Neuronal stem cell (in vitro differentiated cells): ENCODE measurements around the gene NLRP4.

ENCODE experiments used
- DNase-seq: peaks from one replicate; pipeline ENCODE4 v3.0.0-alpha.2; 2013; ENCODE audit warnings: low spot score
- H2AFZ ChIP-seq: one replicate; pipeline ENCODE4 v1.6.1; 2013; ENCODE audit warnings: mild to moderate bottlenecking, low read length, inconsistent platforms
- H2AK5ac ChIP-seq: 2 replicates; pipeline ENCODE4 v1.6.1; 2013; ENCODE audit warnings: low read depth, mild to moderate bottlenecking, inconsistent platforms, low read length, moderate library complexity, mixed read lengths
- H2BK120ac ChIP-seq: 2 replicates; pipeline ENCODE4 v1.6.1; 2013; ENCODE audit warnings: low read depth, mild to moderate bottlenecking, inconsistent platforms, low read length, moderate library complexity, mixed read lengths
- H2BK12ac ChIP-seq: one replicate; pipeline ENCODE4 v1.6.1; 2013; ENCODE audit warnings: low read length, inconsistent platforms
- H2BK15ac ChIP-seq: 2 replicates; pipeline ENCODE4 v1.6.1; 2013; ENCODE audit warnings: mild to moderate bottlenecking, low read length, inconsistent platforms, mixed read lengths
- H2BK5ac ChIP-seq: one replicate; pipeline ENCODE4 v1.6.1; 2013; ENCODE audit warnings: inconsistent platforms, mild to moderate bottlenecking, low read length, moderate library complexity
- H3K14ac ChIP-seq: one replicate; pipeline ENCODE4 v1.6.1; 2013; ENCODE audit warnings: low read length, inconsistent platforms
- H3K18ac ChIP-seq: 2 replicates; pipeline ENCODE4 v1.6.1; 2013; ENCODE audit warnings: low read length, inconsistent platforms
- H3K23ac ChIP-seq: 2 replicates; pipeline ENCODE4 v1.6.1; 2013; ENCODE audit warnings: low read depth, mild to moderate bottlenecking, mixed read lengths, low read length, inconsistent platforms; ENCODE audit not compliant: poor library complexity
- H3K27ac ChIP-seq: replicated peaks from 3 replicates; pipeline ENCODE4 v1.5.1; 2013; ENCODE audit warnings: low read length, inconsistent platforms
- H3K27me3 ChIP-seq, 3 experiments: 2 replicates each; pipeline ENCODE4 v1.6.1; 2013; ENCODE audit warnings: low read length in 3 of 3, mild to moderate bottlenecking in 2 of 3, inconsistent platforms in 1 of 3, low read depth in 1 of 3, mixed read lengths in 1 of 3, moderate library complexity in 1 of 3; ENCODE audit not compliant: control insufficient read depth in 3 of 3, insufficient read depth in 3 of 3
- H3K36me3 ChIP-seq, 2 donors: replicated peaks in 1 of 2; 2 replicates each; pipeline ENCODE4 v1.6.1; 2013; ENCODE audit warnings: low read length in 2 of 2; ENCODE audit not compliant: control insufficient read depth in 2 of 2, insufficient read depth in 2 of 2
- H3K4ac ChIP-seq: 2 replicates; pipeline ENCODE4 v1.6.1; 2013; ENCODE audit warnings: inconsistent platforms, mild to moderate bottlenecking, low read length, moderate library complexity
- H3K4me1 ChIP-seq, 2 donors: 1 replicate in 1 of 2; 2 replicates in 1 of 2; pipeline ENCODE4 v1.6.1; 2013; ENCODE audit warnings: low read length in 2 of 2, low read depth in 1 of 2; ENCODE audit not compliant: control insufficient read depth in 2 of 2, insufficient read depth in 1 of 2
- H3K4me2 ChIP-seq: one replicate; pipeline ENCODE4 v1.6.1; 2013; ENCODE audit warnings: mild to moderate bottlenecking, low read length, inconsistent platforms; ENCODE audit not compliant: insufficient read depth, poor library complexity, severe bottlenecking
- H3K4me3 ChIP-seq, 2 donors: 2 replicates each; pipeline ENCODE4 v1.5.1; 2013; ENCODE audit warnings: low read length in 2 of 2, mild to moderate bottlenecking in 2 of 2, inconsistent platforms in 1 of 2, moderate library complexity in 1 of 2
- H3K79me1 ChIP-seq: one replicate; pipeline ENCODE4 v1.6.1; 2013; ENCODE audit warnings: low read depth, mild to moderate bottlenecking, inconsistent platforms, low read length, moderate library complexity
- H3K9ac ChIP-seq: one replicate; pipeline ENCODE4 v1.6.1; 2013; ENCODE audit warnings: mild to moderate bottlenecking, low read depth, low read length, inconsistent platforms; ENCODE audit not compliant: poor library complexity
- H3K9me3 ChIP-seq, 2 donors: replicated peaks in 1 of 2; 2 replicates each; pipeline versions ENCODE3 to v1.6.1; 2013; ENCODE audit warnings: low read length in 2 of 2, mild to moderate bottlenecking in 2 of 2, inconsistent platforms in 1 of 2, low read depth in 1 of 2, mixed read lengths in 1 of 2, moderate library complexity in 1 of 2; ENCODE audit not compliant: control insufficient read depth in 2 of 2, insufficient read depth in 1 of 2
- H4K8ac ChIP-seq: one replicate; pipeline ENCODE4 v1.6.1; 2013; ENCODE audit warnings: low read depth, mild to moderate bottlenecking, inconsistent platforms, low read length, moderate library complexity
- H4K91ac ChIP-seq: one replicate; pipeline ENCODE4 v1.6.1; 2013; ENCODE audit warnings: low read length, low read depth, mild to moderate bottlenecking, inconsistent platforms; ENCODE audit not compliant: poor library complexity
- WGBS, 2 donors: extraction: QIAGEN DNeasy Blood & Tissue Kit; methylation state at CpG; one replicate each; pipeline ENCODE4 v1.1.7; 2013; ENCODE audit warnings: missing lambda C conversion rate in 2 of 2, mixed read lengths in 1 of 2; ENCODE audit not compliant: insufficient read length in 2 of 2, insufficient replicate concordance in 1 of 2; ENCODE audit errors: extremely low coverage in 2 of 2; 5-methylcytosine and 5-hydroxymethylcytosine counted together

Gene NLRP4

GRCh38 chr19:55867101-55867500 lies 30.8 kb downstream of the NLRP4 start:
- no peak overlapping the region for H3K18ac ChIP-seq
- no peak overlapping the region for H2BK12ac ChIP-seq
- no CpG with 5 or more reads among the region's 7 CpGs for WGBS, 2 donors
- no peak overlapping the region for H3K4ac ChIP-seq
- H3K14ac ChIP-seq: no peak overlapping the region
- no peak overlapping the region for H3K23ac ChIP-seq
- H2BK5ac ChIP-seq: no peak overlapping the region
- no peaks in the 10 kb centered on the region for H3K27me3 ChIP-seq
- H2AK5ac ChIP-seq: no peak overlapping the region
- H4K8ac ChIP-seq: no peak overlapping the region
- H2BK120ac ChIP-seq: no peak overlapping the region
- no peaks in the 10 kb centered on the region for H3K36me3 ChIP-seq
- H4K91ac ChIP-seq: no peak overlapping the region
- H3K4me2 ChIP-seq: no peak overlapping the region
- no peaks in the 10 kb centered on the region for H3K4me1 ChIP-seq
- H3K27ac ChIP-seq: no peak overlapping the region
- H2AFZ ChIP-seq: no peak overlapping the region
- no peak for DNase-seq
- no peak overlapping the region for H2BK15ac ChIP-seq
- H3K79me1 ChIP-seq: no peaks in the 10 kb centered on the region
- peaks cover 0 to 26% of the 10 kb centered on the region in 2 donors for H3K9me3 ChIP-seq
- no peak overlapping the region for H3K9ac ChIP-seq
- peak overlapping the region in 1 of 2 donors; percentile 26 for H3K4me3 ChIP-seq

- H3K9me3 ChIP-seq: peaks cover 0 to 23% of the 10 kb centered on the region in 2 donors
- no peak overlapping the region for H3K27ac ChIP-seq
- H3K36me3 ChIP-seq: no peaks in the 10 kb centered on the region
- H3K4me1 ChIP-seq: no peaks in the 10 kb centered on the region
- no peak overlapping the region for H4K91ac ChIP-seq
- no peak overlapping the region for H3K4me2 ChIP-seq
- H2AFZ ChIP-seq: no peak overlapping the region
- H3K27me3 ChIP-seq: no peaks in the 10 kb centered on the region
- no peak overlapping the region for H2BK120ac ChIP-seq
- no peak overlapping the region for H3K23ac ChIP-seq
- no peak overlapping the region for H4K8ac ChIP-seq
- H3K18ac ChIP-seq: no peak overlapping the region
- H2BK5ac ChIP-seq: no peak overlapping the region
- no peak overlapping the region for H3K4ac ChIP-seq
- H2AK5ac ChIP-seq: no peak overlapping the region
- H3K79me1 ChIP-seq: no peaks in the 10 kb centered on the region
- WGBS, 2 donors: no CpG with 5 or more reads among the region's 11 CpGs
- no peak overlapping the region for H3K14ac ChIP-seq
- no peak overlapping the region for H2BK12ac ChIP-seq
- no peak overlapping the region for H3K4me3 ChIP-seq
- DNase-seq: no peak
- no peak overlapping the region for H2BK15ac ChIP-seq
- no peak overlapping the region for H3K9ac ChIP-seq
Measured at GRCh38 chr19:55870736-55871135, 34.4 kb downstream of the NLRP4 start.

GRCh38 chr19:55877211-55877610 lies 40.9 kb downstream of the NLRP4 start:
- H3K27ac ChIP-seq: no peak overlapping the region
- H2AFZ ChIP-seq: no peak overlapping the region
- no peaks in the 10 kb centered on the region for H3K27me3 ChIP-seq
- no peaks in the 10 kb centered on the region for H3K79me1 ChIP-seq
- H3K23ac ChIP-seq: no peak overlapping the region
- DNase-seq: no peak
- no peak overlapping the region for H3K9ac ChIP-seq
- H3K14ac ChIP-seq: no peak overlapping the region
- H4K91ac ChIP-seq: no peak overlapping the region
- no CpG with 5 or more reads among the region's 3 CpGs for WGBS, 2 donors
- peaks cover 0 to 28% of the 10 kb centered on the region in 2 donors for H3K9me3 ChIP-seq
- no peak overlapping the region for H2BK120ac ChIP-seq
- H3K4me2 ChIP-seq: no peak overlapping the region
- no peak overlapping the region for H3K18ac ChIP-seq
- no peak overlapping the region for H2AK5ac ChIP-seq
- no peak overlapping the region for H2BK15ac ChIP-seq
- H3K4me3 ChIP-seq: no peak overlapping the region
- H2BK5ac ChIP-seq: no peak overlapping the region
- H3K36me3 ChIP-seq: no peaks in the 10 kb centered on the region
- no peak overlapping the region for H3K4ac ChIP-seq
- no peaks in the 10 kb centered on the region for H3K4me1 ChIP-seq
- no peak overlapping the region for H4K8ac ChIP-seq
- no peak overlapping the region for H2BK12ac ChIP-seq

- H3K4me3 ChIP-seq: no peak overlapping the region
- no peak overlapping the region for H3K23ac ChIP-seq
- H3K4me2 ChIP-seq: no peak overlapping the region
- H2BK12ac ChIP-seq: no peak overlapping the region
- no peak overlapping the region for H2AFZ ChIP-seq
- no peak for DNase-seq
- H2BK15ac ChIP-seq: no peak overlapping the region
- H3K14ac ChIP-seq: no peak overlapping the region
- H3K27me3 ChIP-seq: no peaks in the 10 kb centered on the region
- no peak overlapping the region for H4K8ac ChIP-seq
- no peak overlapping the region for H3K18ac ChIP-seq
- H3K9ac ChIP-seq: no peak overlapping the region
- no peaks in the 10 kb centered on the region for H3K4me1 ChIP-seq
- no peaks in the 10 kb centered on the region for H3K36me3 ChIP-seq
- no peak overlapping the region for H3K27ac ChIP-seq
- no CpG with 5 or more reads among the region's 4 CpGs for WGBS, 2 donors
- no peaks in the 10 kb centered on the region for H3K79me1 ChIP-seq
- no peak overlapping the region for H3K4ac ChIP-seq
- no peak overlapping the region for H4K91ac ChIP-seq
- peaks cover 0 to 22% of the 10 kb centered on the region in 2 donors for H3K9me3 ChIP-seq
- H2BK5ac ChIP-seq: no peak overlapping the region
- H2BK120ac ChIP-seq: no peak overlapping the region
- H2AK5ac ChIP-seq: no peak overlapping the region
Measured at GRCh38 chr19:55882626-55883025, 46.3 kb downstream of the NLRP4 start.
